WTC11 (cell line): Measurements from ENCODE around the gene CHRNG. TPM values are rescaled to one million over a fixed set of nuclear protein-coding genes. Genes with fewer than 3 reads are reported as not detected.

Experiments
- ATAC-seq: fragments of 200-7000 bp; cut with Tn5 transposase; 2 replicates; pipeline ENCODE4 v1.10.0; 2021; ENCODE audit warnings: mild to moderate bottlenecking, moderate library complexity
- CTCF ChIA-PET: fragments of 300-600 bp; sonication (Branson Sonifier 250); formaldehyde crosslinking; loops from one replicate; lab custom pipeline; 2021; ENCODE audit warnings: antibody characterized with exemption; lab: Charles Lee
- POLR2A ChIA-PET: fragments of 350-600 bp; sonication (Branson Sonifier 250); formaldehyde crosslinking; loops from one replicate; lab custom pipeline; 2021; ENCODE audit warnings: antibody characterized with exemption; lab: Charles Lee
- DNase-seq: peaks from one replicate; pipeline ENCODE4 v3.0.0; 2021; ENCODE audit warnings: low spot score
- H3K27ac Mint-ChIP-seq: 2 replicates; pipeline ENCODE4 v1.8.0; 2021; ENCODE audit warnings: mixed read lengths
- H3K27me3 Mint-ChIP-seq: 2 replicates; pipeline ENCODE4 v1.8.0; 2021; ENCODE audit warnings: low read depth, mild to moderate bottlenecking, moderate library complexity, mixed read lengths
- H3K36me3 Mint-ChIP-seq: 2 replicates; pipeline ENCODE4 v1.8.0; 2021; ENCODE audit warnings: mixed read lengths
- H3K4me1 Mint-ChIP-seq: 2 replicates; pipeline ENCODE4 v1.8.0; 2022; ENCODE audit warnings: mixed read lengths
- H3K4me3 Mint-ChIP-seq: 2 replicates; pipeline ENCODE4 v1.8.0; 2021; ENCODE audit warnings: mild to moderate bottlenecking, moderate library complexity, mixed read lengths
- H3K9me3 Mint-ChIP-seq: 2 replicates; pipeline ENCODE4 v1.8.0; 2021; ENCODE audit warnings: mixed read lengths
- ATF1 ChIP-seq: sonication (generic); formaldehyde crosslinking; IDR thresholded peaks from 2 replicates; pipeline ENCODE4 v1.8.1; 2023; ENCODE audit warnings: mild to moderate bottlenecking, moderate library complexity, missing genetic modification reagents
- CREB1 ChIP-seq: sonication (generic); formaldehyde crosslinking; IDR thresholded peaks from 2 replicates; pipeline ENCODE4 v1.8.0; 2023; ENCODE audit warnings: mild to moderate bottlenecking, missing genetic modification reagents
- NFE2L1 ChIP-seq: sonication (generic); formaldehyde crosslinking; IDR thresholded peaks from 2 replicates; pipeline ENCODE4 v1.8.1; 2023; ENCODE audit warnings: missing genetic modification reagents
- NR2C2 ChIP-seq: sonication (generic); formaldehyde crosslinking; IDR thresholded peaks from 2 replicates; pipeline ENCODE4 v1.8.0; 2022; ENCODE audit warnings: mild to moderate bottlenecking, missing genetic modification reagents
- NR3C1 ChIP-seq: sonication (generic); formaldehyde crosslinking; conservative IDR thresholded peaks from 2 replicates; pipeline ENCODE4 v1.8.1; 2023; ENCODE audit warnings: low read depth, mild to moderate bottlenecking, missing genetic modification reagents
- OVOL2 ChIP-seq: fragments of 250-450 bp; sonication (Bioruptor Pico); IDR thresholded peaks from 2 replicates; pipeline ENCODE4 v1.9.0; 2021; ENCODE audit warnings: mild to moderate bottlenecking, borderline replicate concordance
- ZNF138 ChIP-seq: sonication (generic); formaldehyde crosslinking; conservative IDR thresholded peaks from 2 replicates; pipeline ENCODE4 v1.8.1; 2022; ENCODE audit warnings: mild to moderate bottlenecking, moderate library complexity, missing genetic modification reagents
- ZNF263 ChIP-seq: sonication (generic); formaldehyde crosslinking; IDR thresholded peaks from 2 replicates; pipeline ENCODE4 v1.8.1; 2022; ENCODE audit warnings: low read depth, mild to moderate bottlenecking, moderate library complexity, missing genetic modification reagents
- ZNF317 ChIP-seq: sonication (generic); formaldehyde crosslinking; IDR thresholded peaks from 2 replicates; pipeline ENCODE4 v1.8.1; 2023; ENCODE audit warnings: low read depth, mild to moderate bottlenecking, moderate library complexity, missing genetic modification reagents, borderline replicate concordance
- total RNA-seq: library from RNA; stranded (reverse); gene quantifications from 3 replicates; pipeline ENCODE4 v1.2.3, GENCODE V29; 2021
- TF ChIP-seq, protein P1 (sequence below): fragments of 250-450 bp; sonication (Bioruptor Pico); IDR thresholded peaks from 2 replicates; pipeline ENCODE4 v1.9.0; 2021; ENCODE audit warnings: mild to moderate bottlenecking, borderline replicate concordance
- TF ChIP-seq, protein P2 (sequence below): sonication (generic); formaldehyde crosslinking; IDR thresholded peaks from 2 replicates; pipeline ENCODE4 v1.8.0; 2022; ENCODE audit warnings: mild to moderate bottlenecking, missing genetic modification reagents
- TF ChIP-seq, protein P3 (sequence below): sonication (generic); formaldehyde crosslinking; IDR thresholded peaks from 2 replicates; pipeline ENCODE4 v1.8.1; 2022; ENCODE audit warnings: low read depth, missing genetic modification reagents, borderline replicate concordance
- TF ChIP-seq, protein P4 (sequence below): sonication (generic); formaldehyde crosslinking; IDR thresholded peaks from 2 replicates; pipeline ENCODE4 v1.8.0; 2022; ENCODE audit warnings: missing genetic modification reagents
- TF ChIP-seq, protein P5 (sequence below): sonication (generic); formaldehyde crosslinking; IDR thresholded peaks from 2 replicates; pipeline ENCODE4 v1.8.0; 2023; ENCODE audit warnings: missing genetic modification reagents

CHRNG gene
- total RNA-seq, 1 experiment from 2014 or later: 0.20 TPM

DNA sequence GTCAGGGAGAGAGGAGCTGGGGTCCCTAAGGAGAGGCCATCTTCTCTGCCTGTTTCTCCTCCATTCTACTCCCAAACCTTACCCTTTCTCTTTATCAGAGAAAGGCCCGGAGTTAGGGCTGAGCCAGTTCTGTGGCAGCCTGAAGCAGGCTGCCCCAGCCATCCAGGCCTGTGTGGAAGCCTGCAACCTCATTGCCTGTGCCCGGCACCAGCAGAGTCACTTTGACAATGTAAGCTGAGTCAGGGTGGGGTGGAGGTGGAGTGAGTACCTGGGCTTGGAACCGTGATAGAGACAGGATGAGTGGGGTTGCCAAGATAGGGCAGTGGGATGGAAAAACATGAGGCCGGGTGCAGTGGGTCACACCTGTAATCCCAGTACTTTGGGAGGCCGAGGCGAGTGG lies 5.2 kb downstream of the CHRNG start (continued):
- TF ChIP-seq, protein P1, sequence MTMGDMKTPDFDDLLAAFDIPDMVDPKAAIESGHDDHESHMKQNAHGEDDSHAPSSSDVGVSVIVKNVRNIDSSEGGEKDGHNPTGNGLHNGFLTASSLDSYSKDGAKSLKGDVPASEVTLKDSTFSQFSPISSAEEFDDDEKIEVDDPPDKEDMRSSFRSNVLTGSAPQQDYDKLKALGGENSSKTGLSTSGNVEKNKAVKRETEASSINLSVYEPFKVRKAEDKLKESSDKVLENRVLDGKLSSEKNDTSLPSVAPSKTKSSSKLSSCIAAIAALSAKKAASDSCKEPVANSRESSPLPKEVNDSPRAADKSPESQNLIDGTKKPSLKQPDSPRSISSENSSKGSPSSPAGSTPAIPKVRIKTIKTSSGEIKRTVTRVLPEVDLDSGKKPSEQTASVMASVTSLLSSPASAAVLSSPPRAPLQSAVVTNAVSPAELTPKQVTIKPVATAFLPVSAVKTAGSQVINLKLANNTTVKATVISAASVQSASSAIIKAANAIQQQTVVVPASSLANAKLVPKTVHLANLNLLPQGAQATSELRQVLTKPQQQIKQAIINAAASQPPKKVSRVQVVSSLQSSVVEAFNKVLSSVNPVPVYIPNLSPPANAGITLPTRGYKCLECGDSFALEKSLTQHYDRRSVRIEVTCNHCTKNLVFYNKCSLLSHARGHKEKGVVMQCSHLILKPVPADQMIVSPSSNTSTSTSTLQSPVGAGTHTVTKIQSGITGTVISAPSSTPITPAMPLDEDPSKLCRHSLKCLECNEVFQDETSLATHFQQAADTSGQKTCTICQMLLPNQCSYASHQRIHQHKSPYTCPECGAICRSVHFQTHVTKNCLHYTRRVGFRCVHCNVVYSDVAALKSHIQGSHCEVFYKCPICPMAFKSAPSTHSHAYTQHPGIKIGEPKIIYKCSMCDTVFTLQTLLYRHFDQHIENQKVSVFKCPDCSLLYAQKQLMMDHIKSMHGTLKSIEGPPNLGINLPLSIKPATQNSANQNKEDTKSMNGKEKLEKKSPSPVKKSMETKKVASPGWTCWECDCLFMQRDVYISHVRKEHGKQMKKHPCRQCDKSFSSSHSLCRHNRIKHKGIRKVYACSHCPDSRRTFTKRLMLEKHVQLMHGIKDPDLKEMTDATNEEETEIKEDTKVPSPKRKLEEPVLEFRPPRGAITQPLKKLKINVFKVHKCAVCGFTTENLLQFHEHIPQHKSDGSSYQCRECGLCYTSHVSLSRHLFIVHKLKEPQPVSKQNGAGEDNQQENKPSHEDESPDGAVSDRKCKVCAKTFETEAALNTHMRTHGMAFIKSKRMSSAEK: no peak
- TF ChIP-seq, protein P2, sequence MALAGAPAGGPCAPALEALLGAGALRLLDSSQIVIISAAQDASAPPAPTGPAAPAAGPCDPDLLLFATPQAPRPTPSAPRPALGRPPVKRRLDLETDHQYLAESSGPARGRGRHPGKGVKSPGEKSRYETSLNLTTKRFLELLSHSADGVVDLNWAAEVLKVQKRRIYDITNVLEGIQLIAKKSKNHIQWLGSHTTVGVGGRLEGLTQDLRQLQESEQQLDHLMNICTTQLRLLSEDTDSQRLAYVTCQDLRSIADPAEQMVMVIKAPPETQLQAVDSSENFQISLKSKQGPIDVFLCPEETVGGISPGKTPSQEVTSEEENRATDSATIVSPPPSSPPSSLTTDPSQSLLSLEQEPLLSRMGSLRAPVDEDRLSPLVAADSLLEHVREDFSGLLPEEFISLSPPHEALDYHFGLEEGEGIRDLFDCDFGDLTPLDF (CRISPR knock-in tag): no peak
- TF ChIP-seq, protein P3, sequence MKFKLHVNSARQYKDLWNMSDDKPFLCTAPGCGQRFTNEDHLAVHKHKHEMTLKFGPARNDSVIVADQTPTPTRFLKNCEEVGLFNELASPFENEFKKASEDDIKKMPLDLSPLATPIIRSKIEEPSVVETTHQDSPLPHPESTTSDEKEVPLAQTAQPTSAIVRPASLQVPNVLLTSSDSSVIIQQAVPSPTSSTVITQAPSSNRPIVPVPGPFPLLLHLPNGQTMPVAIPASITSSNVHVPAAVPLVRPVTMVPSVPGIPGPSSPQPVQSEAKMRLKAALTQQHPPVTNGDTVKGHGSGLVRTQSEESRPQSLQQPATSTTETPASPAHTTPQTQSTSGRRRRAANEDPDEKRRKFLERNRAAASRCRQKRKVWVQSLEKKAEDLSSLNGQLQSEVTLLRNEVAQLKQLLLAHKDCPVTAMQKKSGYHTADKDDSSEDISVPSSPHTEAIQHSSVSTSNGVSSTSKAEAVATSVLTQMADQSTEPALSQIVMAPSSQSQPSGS (CRISPR knock-in tag): no peak
- TF ChIP-seq NR2C2 (CRISPR knock-in tag): no peak
- TF ChIP-seq, all 79 proteins: peak for 0

DNA sequence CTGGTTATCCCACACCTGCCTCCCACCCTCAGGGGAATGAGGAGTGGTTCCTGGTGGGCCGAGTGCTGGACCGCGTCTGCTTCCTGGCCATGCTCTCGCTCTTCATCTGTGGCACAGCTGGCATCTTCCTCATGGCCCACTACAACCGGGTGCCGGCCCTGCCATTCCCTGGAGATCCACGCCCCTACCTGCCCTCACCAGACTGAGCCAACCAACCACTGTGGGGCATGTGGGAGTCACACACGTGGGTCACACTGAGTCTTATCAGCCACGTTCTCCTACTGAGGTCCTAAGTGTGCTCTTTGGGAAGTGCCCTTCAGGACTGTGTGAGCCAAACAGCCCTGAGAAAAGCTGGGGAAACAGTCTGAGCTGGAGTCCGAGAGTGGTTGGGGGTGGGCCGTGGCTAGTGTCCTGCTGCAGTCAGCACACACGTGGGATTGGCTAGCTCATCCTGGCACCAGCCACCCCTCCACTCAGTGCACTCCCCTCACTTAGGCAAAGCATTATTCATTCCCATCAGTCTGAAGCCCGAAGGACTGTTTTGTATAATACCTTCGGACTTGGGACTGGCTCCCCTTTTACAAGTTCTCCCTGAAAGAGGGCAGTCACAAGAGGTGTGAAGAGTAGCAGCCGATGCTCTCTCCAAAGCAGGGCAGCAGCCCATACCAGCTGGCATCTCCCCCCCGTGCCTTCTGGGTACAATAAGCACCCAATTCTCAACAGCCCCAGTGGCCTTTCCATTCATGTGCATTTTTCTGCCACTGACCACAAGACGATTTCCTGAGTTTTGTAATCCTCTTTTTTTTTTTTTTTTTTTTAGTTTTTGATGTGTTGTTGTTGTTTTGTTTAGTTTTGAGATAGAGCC lies 6.3 kb downstream of the CHRNG start:
- DNase-seq: no peak
- H3K4me3 Mint-ChIP-seq: no peak overlapping the region
- peaks cover 3% of the 10 kb centered on the region for H3K27me3 Mint-ChIP-seq
- no peak overlapping the region for H3K27ac Mint-ChIP-seq
- no peak for ATAC-seq
- H3K9me3 Mint-ChIP-seq: peaks cover 10% of the 10 kb centered on the region
- CTCF ChIA-PET: interaction anchor here (0.7 to 1.2 kb wide), 2 partner anchors 8 to 23 kb away, joined by 3 to 6 read pairs; no protein-coding TSS in a partner anchor
- H3K36me3 Mint-ChIP-seq: peaks cover 29% of the 10 kb centered on the region
- POLR2A ChIA-PET: no interaction called here
- TF ChIP-seq ZNF263 (CRISPR knock-in tag) (no peak), ZNF138 (CRISPR knock-in tag) (no peak), OVOL2 (no peak), CREB1 (CRISPR knock-in tag) (no peak), ZNF317 (CRISPR knock-in tag) (no peak), NR3C1 (CRISPR knock-in tag) (no peak), NFE2L1 (CRISPR knock-in tag) (no peak), ATF1 (no peak)
- TF ChIP-seq, protein P4, sequence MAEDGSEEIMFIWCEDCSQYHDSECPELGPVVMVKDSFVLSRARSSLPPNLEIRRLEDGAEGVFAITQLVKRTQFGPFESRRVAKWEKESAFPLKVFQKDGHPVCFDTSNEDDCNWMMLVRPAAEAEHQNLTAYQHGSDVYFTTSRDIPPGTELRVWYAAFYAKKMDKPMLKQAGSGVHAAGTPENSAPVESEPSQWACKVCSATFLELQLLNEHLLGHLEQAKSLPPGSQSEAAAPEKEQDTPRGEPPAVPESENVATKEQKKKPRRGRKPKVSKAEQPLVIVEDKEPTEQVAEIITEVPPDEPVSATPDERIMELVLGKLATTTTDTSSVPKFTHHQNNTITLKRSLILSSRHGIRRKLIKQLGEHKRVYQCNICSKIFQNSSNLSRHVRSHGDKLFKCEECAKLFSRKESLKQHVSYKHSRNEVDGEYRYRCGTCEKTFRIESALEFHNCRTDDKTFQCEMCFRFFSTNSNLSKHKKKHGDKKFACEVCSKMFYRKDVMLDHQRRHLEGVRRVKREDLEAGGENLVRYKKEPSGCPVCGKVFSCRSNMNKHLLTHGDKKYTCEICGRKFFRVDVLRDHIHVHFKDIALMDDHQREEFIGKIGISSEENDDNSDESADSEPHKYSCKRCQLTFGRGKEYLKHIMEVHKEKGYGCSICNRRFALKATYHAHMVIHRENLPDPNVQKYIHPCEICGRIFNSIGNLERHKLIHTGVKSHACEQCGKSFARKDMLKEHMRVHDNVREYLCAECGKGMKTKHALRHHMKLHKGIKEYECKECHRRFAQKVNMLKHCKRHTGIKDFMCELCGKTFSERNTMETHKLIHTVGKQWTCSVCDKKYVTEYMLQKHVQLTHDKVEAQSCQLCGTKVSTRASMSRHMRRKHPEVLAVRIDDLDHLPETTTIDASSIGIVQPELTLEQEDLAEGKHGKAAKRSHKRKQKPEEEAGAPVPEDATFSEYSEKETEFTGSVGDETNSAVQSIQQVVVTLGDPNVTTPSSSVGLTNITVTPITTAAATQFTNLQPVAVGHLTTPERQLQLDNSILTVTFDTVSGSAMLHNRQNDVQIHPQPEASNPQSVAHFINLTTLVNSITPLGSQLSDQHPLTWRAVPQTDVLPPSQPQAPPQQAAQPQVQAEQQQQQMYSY (CRISPR knock-in tag): no peak
- TF ChIP-seq, protein P1: no peak
- TF ChIP-seq, protein P5, sequence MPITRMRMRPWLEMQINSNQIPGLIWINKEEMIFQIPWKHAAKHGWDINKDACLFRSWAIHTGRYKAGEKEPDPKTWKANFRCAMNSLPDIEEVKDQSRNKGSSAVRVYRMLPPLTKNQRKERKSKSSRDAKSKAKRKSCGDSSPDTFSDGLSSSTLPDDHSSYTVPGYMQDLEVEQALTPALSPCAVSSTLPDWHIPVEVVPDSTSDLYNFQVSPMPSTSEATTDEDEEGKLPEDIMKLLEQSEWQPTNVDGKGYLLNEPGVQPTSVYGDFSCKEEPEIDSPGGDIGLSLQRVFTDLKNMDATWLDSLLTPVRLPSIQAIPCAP (CRISPR knock-in tag): no peak
- TF ChIP-seq, protein P2 (CRISPR knock-in tag): no peak
- H3K4me1 Mint-ChIP-seq: peaks cover 4% of the 10 kb centered on the region
